Thoracic aorta (tissue), 2 donors: ENCODE data around the gene ZFR. TPM values are rescaled to one million over a fixed set of nuclear protein-coding genes. Genes with fewer than 3 reads are reported as not detected.

ENCODE experiments used
- ATAC-seq: fragments of 150-250 bp; one replicate; pipeline ENCODE4 v1.8.0; 2017; ENCODE audit warnings: low read depth; ENCODE audit not compliant: insufficient number of reproducible peaks, low FRiP score
- DNase-seq: peaks from one replicate; pipeline ENCODE4 v3.0.0-alpha.2; 2020; ENCODE audit warnings: low spot score
- H3K27ac ChIP-seq, 2 donors: fragments of 200-600 bp; sonication (generic); 1 replicate in 1 of 2; 2 replicates in 1 of 2; pipeline ENCODE4 v1.5.1; 2016; ENCODE audit warnings: mild to moderate bottlenecking in 2 of 2, moderate library complexity in 2 of 2
- H3K27me3 ChIP-seq: fragments of 200-600 bp; sonication (generic); replicated peaks from 2 replicates; pipeline ENCODE4 v1.6.0; 2016; ENCODE audit warnings: mild to moderate bottlenecking; ENCODE audit not compliant: insufficient read depth
- H3K36me3 ChIP-seq: fragments of 200-600 bp; sonication (generic); one replicate; pipeline ENCODE4 v1.5.1; 2016
- H3K4me1 ChIP-seq, 2 donors: fragments of 200-600 bp; sonication (generic); 1 replicate in 1 of 2; 2 replicates in 1 of 2; pipeline versions ENCODE4 v1.5.1 to v1.6.0; 2016; ENCODE audit warnings: low read depth in 2 of 2, mild to moderate bottlenecking in 1 of 2; ENCODE audit not compliant: control insufficient read depth in 1 of 2
- H3K4me3 ChIP-seq: fragments of 200-600 bp; sonication (generic); 2 replicates; pipeline ENCODE4 v1.5.1; 2016; ENCODE audit warnings: mild to moderate bottlenecking
- H3K9me3 ChIP-seq: fragments of 200-600 bp; sonication (generic); 2 replicates; pipeline ENCODE4 v1.5.1; 2016
- total RNA-seq, 2 donors: library from RNA; depleted of rRNA; stranded (reverse); fragments of >200 nt; gene quantifications; one replicate each; pipeline versions ENCODE4 v1.1.0 to v1.2.3, GENCODE V29; 2016
- TF ChIP-seq, protein P1 (sequence below): fragments of 200-600 bp; sonication (generic); IDR thresholded peaks from one replicate; pipeline ENCODE4 v1.5.1; 2019; ENCODE audit warnings: antibody characterized with exemption

ZFR gene
- total RNA-seq, 2 donors from 2014 or later, result 54.2 to 78.6 TPM

DNA sequence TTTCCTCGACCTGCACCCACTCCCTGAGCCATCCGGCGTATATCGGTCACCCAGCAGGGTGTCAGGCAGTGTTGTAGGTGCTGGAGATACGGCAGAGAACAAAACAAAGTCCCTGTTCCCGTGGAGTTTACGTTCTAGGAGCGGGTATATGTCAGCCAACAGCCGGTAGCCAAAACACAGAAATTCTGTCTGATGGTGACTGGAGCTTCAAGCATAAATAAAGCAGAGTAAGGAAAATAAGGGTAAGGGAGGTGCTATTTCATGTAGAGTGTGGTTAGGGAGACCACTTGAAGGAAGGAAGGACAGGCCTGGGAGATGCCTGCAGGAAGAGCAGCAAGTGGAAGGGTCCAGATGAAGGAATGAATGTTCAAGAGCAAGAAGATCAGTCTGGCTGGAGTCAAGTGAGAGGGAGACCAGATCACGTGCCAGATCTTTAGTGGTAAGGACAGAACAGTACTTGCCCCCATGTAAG lies 783 bp upstream of the ZFR start:
- ATAC-seq (no peak), DNase-seq (no peak)
- TF ChIP-seq, protein P1, sequence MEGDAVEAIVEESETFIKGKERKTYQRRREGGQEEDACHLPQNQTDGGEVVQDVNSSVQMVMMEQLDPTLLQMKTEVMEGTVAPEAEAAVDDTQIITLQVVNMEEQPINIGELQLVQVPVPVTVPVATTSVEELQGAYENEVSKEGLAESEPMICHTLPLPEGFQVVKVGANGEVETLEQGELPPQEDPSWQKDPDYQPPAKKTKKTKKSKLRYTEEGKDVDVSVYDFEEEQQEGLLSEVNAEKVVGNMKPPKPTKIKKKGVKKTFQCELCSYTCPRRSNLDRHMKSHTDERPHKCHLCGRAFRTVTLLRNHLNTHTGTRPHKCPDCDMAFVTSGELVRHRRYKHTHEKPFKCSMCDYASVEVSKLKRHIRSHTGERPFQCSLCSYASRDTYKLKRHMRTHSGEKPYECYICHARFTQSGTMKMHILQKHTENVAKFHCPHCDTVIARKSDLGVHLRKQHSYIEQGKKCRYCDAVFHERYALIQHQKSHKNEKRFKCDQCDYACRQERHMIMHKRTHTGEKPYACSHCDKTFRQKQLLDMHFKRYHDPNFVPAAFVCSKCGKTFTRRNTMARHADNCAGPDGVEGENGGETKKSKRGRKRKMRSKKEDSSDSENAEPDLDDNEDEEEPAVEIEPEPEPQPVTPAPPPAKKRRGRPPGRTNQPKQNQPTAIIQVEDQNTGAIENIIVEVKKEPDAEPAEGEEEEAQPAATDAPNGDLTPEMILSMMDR, result no peak
- Histone ChIP-seq H3K27ac (no peak overlapping the region), H3K4me3 (peak overlapping the region; percentile 98), H3K9me3 (no peaks in the 10 kb centered on the region), H3K36me3 (no peaks in the 10 kb centered on the region), H3K27me3 (no peaks in the 10 kb centered on the region), H3K4me1 (peaks cover 10 to 31% of the 10 kb centered on the region in 2 donors)

DNA sequence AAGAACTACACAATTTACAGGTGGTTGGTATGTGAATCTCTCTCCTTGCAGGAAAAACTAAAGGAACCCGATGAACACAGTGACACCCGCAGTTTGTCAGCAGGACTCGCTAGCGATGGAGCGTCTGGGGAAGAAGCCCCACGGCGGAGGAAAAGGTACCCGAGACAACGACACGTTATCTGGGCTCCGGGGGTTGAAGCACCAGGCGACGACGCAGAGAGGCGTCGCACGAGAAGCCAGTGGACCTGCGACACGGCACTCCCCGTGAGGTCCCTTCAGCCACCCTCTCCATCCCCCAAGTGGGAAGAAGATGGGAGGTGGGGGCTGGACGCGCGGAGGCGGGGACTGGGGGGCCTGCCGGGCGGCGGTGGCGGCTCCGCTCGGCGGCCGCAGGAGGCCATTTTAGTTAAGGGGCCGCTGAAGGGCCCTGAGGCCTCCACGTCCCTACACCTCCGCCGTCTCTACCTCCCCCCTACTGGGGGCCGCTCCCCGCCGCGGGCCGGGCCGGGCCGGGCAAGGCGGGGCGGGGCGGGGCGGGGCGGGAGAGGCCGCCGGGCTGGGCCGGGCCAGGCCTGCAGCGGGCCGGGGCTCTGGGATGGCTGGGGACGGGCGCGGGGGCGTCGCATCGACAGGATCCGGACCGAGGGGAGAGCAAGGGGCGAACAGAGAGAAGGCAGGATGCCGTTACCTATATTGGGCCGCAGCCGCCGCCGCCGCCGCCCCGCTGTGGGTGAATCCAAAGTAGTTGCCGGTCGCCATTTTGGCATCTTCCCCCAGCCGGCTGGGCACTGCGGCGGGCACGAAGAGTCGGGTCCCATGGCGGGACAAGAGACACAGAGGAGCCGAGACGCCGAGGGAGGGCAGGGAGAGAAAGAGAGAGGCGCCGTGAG lies 754 bp downstream of the ZFR start:
- ATAC-seq, result peak; percentile 23
- TF ChIP-seq, protein P1, result no peak
- Histone ChIP-seq H3K4me1 (peaks cover 16 to 46% of the 10 kb centered on the region in 2 donors), H3K27ac (peak overlapping the region; percentile 95), H3K9me3 (no peaks in the 10 kb centered on the region), H3K27me3 (no peaks in the 10 kb centered on the region), H3K36me3 (no peaks in the 10 kb centered on the region), H3K4me3 (peak overlapping the region; percentile 98)
- DNase-seq, result no peak

DNA sequence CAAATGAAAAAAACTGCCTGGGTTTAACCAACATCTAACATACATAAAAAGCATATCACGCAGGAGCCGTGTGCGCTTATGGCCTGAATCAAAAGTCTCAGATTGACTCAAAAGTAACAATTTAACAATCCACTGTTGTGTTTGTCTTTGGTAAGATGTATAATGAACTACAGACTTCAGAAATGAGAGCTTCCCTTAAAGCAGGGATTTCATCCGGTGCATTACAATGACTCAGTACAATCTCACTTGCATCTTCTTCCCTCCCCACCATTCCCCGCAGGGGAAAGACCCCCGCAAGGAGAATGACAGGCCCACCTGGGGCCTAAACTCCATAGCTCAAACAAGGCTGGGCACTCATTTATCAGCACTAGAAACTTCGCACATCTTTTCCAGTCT lies 1.4 kb downstream of the ZFR start:
- Histone ChIP-seq H3K36me3 (no peaks in the 10 kb centered on the region), H3K27me3 (no peaks in the 10 kb centered on the region), H3K27ac (peak overlapping the region; percentile 95), H3K4me1 (peaks cover 18 to 48% of the 10 kb centered on the region in 2 donors), H3K9me3 (no peaks in the 10 kb centered on the region), H3K4me3 (peak overlapping the region; percentile 98)
- DNase-seq (no peak), ATAC-seq (no peak)
- TF ChIP-seq, protein P1, result no peak

DNA sequence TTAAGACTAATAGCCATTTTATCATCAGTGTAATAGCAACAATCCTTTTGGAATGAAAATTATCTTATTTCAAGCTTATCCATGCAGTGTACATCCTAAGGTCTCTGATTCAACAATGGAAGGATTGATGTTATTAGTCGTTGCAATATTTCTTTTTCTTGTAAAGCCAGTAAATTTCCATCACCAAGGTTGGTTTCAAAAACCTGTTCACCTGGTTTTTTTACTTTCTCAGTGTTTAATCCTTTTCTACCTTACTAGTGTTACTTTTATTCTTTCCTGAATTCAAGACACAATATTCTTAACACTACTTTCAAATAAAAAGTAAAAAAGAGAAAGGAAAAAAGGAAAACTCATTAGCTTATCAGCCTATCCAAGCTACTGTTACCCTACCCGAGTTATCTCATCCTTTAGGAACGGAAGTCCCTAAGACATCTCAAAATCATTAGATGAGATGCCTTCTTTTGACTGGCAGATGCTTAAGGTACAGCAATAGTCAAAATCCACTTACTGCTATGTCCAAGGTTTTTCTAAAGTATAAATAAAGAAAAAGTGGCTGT lies 5.4 kb downstream of the ZFR start:
- Histone ChIP-seq H3K4me3 (no peak overlapping the region), H3K27me3 (no peaks in the 10 kb centered on the region), H3K9me3 (no peaks in the 10 kb centered on the region), H3K36me3 (no peaks in the 10 kb centered on the region), H3K27ac (no peak overlapping the region), H3K4me1 (peaks cover 31 to 73% of the 10 kb centered on the region in 2 donors)
- DNase-seq (no peak), ATAC-seq (no peak)
- TF ChIP-seq, protein P1, result no peak

DNA sequence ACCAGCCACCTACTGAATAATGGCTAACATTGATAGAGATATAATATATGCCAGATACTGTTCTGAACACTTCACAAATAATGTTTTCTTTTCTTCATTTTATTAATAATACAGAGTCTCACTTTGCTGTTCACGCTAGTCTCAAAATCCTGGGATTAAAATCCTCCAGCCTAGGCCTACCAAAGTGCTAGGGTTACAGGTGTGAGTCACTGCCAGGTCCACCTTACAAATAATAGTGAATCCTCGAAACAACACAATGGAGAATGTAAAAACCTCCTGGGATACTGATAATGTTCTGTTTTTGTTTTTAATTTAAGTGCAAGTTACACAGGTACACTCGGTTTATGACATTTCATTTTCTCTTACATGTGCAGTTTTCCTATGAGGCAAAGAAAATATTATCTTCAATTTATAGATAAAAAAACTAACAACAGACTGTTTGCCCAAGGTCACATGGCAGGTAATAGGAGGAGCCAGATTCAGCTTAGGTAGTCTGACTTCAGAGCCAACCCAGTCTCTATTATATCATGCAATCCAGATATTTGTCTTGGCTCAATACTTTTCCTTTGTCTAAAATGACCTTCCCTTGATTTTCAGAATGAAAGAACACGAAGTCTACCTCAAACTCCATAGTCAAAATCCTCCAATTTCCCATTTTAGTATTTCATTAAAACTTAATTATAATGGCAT lies 7.8 kb downstream of the ZFR start:
- H3K9me3 ChIP-seq, result no peaks in the 10 kb centered on the region
- H3K27me3 ChIP-seq, result no peaks in the 10 kb centered on the region
- no peak overlapping the region for H3K4me3 ChIP-seq
- no peaks in the 10 kb centered on the region for H3K36me3 ChIP-seq
- TF ChIP-seq, protein P1, result no peak
- ATAC-seq (no peak), DNase-seq (no peak)
- H3K4me1 ChIP-seq, result peaks cover 29 to 66% of the 10 kb centered on the region in 2 donors
- no peak overlapping the region for H3K27ac ChIP-seq
